ENCODE measurements around the gene UBE2L5.

DNA sequence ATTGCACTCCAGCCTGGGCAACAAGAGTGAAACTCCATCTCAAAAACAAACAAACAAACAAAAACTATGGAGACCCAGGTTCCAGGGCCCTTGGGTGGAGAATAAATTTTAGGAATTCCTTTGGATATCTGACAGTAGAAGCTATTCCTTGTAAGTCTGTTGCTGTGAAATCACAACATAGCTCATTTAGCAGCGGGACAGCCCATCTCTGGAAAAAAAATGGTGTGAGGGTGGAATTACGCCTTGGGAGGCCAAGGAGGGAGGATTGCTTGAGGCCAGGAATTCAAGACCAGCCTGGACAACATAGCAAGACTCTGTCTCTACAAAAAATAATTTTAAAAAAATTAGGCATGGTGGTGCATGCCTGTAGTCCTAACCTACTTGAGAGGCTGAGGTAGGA, 27.8 kb downstream of the UBE2L5 start:
- no peak for TF ChIP-seq POLR2A (IDR thresholded peaks at IDR 0.05)
- TF ChIP-seq, protein P1, sequence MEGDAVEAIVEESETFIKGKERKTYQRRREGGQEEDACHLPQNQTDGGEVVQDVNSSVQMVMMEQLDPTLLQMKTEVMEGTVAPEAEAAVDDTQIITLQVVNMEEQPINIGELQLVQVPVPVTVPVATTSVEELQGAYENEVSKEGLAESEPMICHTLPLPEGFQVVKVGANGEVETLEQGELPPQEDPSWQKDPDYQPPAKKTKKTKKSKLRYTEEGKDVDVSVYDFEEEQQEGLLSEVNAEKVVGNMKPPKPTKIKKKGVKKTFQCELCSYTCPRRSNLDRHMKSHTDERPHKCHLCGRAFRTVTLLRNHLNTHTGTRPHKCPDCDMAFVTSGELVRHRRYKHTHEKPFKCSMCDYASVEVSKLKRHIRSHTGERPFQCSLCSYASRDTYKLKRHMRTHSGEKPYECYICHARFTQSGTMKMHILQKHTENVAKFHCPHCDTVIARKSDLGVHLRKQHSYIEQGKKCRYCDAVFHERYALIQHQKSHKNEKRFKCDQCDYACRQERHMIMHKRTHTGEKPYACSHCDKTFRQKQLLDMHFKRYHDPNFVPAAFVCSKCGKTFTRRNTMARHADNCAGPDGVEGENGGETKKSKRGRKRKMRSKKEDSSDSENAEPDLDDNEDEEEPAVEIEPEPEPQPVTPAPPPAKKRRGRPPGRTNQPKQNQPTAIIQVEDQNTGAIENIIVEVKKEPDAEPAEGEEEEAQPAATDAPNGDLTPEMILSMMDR (IDR thresholded peaks at IDR 0.05 in 4 of 5, conservative IDR thresholded peaks at IDR 0.05 in 1 of 5) = no peak

Data from gastrocnemius medialis (tissue), 4 donors.